Stimulated activated CD4-positive, alpha-beta T cell treated with anti-CD3 and anti-CD28 coated beads, Interleukin-2, amount 100 ng/mL, for 4 hours (primary cell): ENCODE results near the gene PRR15.
"Not testable (repeated sequence)": the region's sequence is repeated elsewhere in the genome, so short reads cannot be mapped to it uniquely, and the experiment has no call there.

Experiments
- DNase-seq: peaks from one replicate; pipeline ENCODE4 v3.0.0-alpha.2; 2020; ENCODE audit warnings: low read depth

The PRR15 gene, protein sequence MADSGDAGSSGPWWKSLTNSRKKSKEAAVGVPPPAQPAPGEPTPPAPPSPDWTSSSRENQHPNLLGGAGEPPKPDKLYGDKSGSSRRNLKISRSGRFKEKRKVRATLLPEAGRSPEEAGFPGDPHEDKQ

DNA sequence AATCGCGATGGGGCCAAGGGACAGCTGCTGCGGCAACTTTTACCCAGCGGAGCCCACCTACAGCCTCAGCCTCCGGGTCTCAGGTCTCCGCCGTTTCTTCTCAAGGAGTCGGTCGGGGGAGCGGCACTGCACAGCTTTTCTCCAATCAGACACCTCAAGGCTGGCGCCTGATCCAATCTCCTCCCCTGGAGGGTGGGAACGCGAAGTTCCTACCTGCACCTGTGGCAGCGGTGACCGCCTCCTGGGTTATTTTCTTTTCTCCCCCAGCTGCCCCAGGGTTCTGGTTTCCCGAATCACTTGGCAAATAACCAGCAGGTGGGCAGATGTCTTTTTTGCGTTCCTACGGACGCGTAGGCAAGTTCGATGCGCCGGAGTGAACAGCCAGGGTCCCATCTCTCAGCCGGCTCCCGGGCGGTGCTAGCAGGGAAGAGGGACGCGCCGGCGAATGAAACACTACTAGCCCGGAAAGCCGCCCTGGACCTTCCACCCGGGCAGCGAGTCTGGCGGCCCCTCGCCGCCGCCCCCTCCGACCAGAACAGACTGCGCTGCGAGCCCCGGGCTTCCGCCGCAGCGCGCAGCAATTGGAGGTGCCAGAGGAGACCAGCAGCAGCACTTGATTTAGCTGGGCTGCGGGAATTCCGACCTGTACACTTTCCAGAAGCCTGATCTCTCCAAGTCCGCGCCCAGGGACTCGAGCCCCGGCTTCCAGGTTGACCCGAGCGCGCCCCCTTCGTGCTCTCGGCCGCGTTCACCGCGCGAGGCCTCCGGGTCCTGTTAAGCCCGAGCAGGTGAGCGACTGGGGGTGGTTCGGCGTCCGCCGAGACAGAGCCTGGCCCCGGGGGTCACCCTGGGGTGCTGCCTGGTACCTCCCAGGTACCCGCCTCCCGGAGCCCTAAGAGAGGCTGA lies at the start of gene PRR15:
Gene PRR15 (plus strand): TSS at position 246 of the 906 bp plus-strand sequence. CDS start 2,495 bp downstream, outside the sequence.
- DNase-seq: no peak

DNA sequence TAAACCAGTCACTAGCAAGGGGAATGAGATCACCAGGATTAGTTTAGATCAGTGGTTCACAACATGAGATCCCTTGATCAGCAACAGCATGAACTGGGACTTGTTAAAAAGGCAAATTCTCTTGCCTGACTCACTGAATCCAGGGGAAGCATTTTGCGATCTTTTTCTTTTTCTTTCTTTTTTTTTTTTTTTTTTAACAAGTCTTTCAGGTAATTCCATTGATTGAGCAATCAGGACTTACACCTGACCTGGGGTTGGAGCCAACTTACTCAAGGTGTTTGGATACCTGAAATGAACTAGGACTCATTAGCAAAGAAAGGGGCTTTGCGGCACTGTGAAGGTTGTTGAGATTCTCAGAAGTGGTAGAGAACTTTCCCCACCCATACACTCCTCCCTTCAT lies 47.1 kb upstream of the PRR15 start:
- no peak for DNase-seq

DNA sequence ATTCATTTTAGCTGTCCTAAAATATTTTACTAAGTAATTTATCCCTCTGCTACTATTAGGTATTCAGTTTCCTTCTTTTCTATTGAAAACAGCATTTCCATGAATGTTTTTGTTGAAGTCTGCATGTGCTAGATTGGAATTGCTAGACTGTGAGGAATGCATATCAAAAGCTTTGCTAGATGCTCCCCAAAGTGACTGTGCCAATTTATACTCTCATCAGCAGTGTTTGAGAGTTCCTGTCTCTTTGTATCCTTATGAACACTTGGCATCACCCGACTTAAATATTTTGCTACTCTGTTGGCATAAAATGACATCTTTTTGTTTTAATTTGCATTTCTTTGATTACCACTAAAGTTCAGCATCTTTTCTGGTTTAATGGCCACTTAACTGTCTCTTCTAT lies 45.0 kb upstream of the PRR15 start:
- no peak for DNase-seq

DNA sequence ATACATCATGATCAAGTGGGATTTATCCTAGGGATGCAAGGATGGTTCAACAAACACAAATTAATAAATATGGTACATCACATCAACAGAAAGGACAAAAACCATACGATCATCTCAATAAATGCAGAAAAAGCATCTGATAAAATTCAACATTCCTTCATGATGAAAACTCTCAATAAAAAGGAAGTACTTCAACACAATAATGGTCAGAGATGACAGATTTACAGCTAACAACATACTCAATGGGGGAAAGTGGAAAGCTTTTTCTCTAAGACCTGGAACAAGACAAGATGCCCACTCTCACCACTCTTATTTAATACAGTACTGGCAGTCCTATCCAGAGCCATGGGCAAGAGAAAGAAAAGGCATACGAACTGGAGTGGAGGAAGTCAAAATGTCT lies 39.9 kb upstream of the PRR15 start:
- no peak for DNase-seq

DNA sequence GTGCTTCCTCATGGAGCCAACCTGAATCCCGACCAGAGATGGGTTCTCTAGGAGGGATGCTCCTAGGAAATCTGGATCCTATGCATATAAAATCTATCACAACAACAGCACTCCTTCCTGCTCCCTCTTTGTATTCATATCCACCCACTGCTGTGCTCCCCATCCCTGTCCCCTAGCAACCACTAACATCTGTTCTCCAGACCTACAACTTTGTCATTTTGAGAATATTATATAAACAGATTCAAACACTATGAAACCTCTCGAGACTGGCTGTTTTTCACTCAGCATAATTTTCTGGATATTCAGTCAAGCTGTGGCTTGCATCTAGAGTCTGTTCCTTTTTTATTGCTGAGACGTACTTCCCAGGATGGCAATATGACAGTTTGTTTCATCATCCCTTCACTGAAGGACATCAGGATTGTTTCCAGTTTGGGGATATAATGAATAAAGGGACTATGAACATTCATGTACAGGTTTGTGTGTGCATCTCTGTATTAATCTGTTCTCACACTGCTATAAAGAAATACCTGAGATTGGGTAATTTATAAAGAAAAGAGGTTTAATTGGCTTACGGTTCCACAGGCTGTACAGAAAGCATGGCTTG lies 36.0 kb upstream of the PRR15 start:
- DNase-seq: no peak

DNA sequence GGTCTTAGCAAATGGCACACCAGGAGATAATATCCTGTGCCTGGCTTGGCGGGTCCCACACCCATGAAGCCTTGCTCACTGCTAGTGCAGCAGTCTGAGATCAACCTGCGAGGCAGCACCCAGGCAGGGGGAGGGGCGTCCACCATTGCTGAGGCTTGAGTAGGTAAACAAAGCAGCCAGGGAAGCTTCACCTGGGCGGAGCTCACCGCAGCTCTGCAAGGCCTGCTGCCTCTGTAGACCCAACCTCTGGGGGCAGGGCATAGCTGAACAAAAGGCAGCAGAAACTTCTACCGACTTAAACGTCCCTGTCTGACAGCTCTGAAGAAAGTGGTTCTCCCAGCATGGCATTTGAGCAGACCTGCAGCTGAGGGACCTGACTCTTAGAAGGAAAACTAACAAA lies 35.1 kb upstream of the PRR15 start:
- DNase-seq: not testable (repeated sequence)

DNA sequence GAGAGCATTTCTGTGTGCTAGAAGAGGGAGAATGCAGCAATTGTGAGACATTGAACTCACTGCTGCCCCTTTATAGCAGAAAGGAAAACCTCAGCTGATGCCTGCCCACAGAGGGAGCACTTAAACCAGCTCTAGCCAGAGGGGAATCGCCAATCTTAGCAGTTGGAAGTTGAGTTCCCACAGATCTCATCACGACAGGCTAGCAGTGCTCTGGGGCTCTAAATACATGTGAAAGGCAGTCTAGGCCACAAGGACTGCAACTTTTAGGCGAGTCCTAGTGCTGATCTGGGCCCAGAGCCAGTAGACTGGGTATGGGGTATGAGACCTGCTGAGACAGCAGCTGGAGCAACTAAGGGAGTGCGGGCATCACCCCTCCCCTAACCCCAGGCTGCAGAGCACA lies 25.2 kb upstream of the PRR15 start:
- DNase-seq: no peak

DNA sequence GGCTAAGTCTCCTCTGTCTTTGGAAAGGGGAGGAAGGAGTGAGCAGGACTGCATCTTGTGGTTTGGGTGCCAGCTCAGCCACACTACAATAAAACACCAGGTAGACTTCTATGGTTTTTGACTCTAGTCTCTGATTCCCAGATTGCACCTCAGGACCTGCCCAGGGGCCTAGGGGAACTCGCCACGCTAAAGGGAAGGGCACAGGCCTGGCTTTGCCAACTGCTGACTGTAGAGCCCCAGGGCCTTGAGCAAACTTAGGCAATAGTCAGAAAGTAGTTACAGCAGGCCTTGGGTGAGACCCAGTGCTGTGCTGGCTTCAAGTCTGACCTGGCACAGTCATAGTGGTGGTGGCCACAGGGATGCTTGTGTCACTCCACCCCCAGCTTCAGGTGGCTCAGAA lies 24.2 kb upstream of the PRR15 start:
- no peak for DNase-seq

DNA sequence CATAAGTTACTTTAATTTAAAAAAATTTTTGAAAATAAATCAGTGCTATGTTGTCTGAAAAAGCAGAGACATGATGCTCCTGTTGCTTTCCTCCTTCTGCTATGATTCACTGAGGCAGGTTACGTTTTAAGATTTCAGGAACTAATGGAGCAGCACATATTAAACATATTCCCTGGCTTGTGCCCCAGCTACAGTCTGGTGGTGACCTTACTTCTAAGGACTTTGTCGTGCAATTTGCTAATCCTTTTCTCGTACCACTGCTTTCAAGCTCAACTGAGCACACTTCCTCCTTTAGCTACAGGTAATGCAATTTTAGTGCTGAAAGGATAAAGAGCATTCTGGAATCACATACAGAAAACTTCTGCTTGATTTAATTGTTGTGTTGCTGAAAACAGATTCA lies 16.2 kb upstream of the PRR15 start:
- no peak for DNase-seq

DNA sequence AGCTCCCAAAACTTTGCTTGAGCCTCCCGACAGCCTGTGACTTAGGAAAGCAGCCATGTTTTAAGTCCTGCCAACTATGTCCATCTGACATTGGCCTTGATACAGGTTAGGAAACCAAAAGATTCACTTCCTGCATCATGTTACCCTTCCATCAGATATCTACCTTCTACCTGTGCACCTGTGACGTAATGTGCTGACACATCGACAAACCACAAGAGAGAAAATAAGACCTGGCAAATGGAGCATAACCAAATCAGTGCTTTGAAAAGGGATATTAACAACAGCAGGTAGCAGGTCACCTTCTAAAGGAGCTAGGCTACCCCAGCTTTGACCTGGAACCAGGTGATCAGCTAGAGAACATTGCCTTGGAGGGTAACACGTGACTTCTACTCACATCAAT lies 14.8 kb upstream of the PRR15 start:
- no peak for DNase-seq

DNA sequence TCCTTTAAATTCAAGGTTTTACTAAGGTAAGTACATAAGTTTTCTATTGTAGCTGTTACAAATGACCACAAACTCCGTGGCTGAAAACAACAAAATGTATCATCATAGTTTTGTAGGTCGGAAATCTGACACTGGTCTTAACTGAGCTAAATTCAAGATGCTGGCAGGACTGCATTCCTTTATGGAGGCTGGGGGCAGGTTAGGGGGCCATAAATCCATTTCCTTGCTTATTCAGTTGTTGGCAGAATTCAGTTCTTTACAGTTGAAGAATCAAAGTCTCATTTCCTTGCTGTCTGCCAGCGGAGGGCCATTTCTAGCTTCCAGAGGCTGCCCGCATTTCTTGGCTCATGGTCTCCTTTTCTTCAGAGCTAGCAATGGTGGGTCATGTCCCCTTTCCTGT lies 11.2 kb upstream of the PRR15 start:
- no peak for DNase-seq

DNA sequence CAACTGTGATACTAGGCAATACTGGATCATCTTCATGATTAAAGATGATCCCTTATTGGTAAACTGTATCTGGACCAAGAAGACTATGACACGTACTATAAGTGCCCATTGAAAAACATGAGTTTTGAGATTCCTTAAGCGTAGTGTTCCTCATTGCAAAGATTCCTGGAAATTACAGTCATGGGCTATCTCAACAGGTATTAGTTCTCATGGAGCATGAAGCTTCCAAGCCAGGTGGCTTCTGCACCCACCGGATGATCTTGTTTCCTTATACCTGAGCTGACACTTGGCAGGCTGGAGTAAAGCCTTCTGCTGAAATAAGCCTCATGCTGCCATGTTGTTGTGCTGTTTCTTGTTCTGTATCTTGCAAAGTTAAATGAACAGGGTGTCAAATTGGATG lies 8.6 kb upstream of the PRR15 start:
- DNase-seq: no peak

DNA sequence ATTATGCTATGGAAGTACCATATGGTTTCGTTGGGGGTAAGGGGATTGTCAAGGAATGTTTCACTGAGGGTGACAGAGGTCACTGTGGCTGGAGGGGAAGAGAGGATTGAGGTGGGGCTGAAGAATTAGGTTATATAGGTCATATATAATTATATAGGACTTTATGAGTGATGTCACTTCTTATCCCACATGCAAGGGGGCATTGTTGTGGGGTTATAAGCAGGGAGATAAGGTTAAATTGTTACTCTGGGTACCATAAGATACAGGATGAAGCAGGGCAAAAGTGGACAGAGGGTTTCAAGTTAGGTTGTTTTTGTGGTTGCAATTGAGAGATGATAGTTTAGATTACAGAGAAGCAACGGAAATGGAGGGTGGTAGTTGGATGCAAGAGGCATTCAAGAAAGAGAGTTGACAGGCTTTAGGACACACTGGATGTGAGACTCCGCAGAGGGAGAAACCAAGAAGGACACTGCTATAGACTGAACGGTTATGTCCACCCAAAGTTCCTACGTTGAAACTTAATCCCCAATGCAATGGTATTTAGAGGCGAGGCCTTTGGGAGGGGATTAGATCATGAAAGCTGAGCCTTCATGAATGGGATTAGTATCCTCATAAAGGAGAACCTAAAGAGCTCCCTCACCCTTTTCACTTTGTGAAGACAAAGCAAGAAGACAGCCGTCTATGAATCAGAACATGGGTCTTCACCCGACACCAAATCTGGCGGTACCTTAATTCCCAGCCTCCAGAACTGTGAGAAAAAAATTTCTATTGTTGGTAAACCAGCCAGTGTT lies 7.0 kb upstream of the PRR15 start:
- no peak for DNase-seq

DNA sequence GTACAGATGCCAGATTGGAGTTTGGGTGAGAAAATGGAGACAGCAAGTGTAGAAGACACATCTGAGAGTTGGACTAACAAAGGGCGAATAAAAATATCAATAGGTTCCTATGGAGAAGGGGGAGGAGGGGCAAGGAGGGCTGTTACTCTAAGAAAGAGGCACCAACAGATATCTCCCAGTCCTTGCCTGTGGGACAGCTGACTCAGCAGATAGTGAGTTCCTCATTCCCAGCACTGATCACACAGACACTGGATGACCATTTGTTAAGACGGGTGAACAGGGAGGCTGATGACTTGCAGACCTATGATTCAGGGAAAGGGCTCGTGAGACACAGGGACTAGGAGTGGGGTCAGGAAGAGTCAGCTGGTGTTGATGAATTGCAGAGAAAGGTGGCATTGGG lies 5.7 kb upstream of the PRR15 start:
- DNase-seq: no peak

DNA sequence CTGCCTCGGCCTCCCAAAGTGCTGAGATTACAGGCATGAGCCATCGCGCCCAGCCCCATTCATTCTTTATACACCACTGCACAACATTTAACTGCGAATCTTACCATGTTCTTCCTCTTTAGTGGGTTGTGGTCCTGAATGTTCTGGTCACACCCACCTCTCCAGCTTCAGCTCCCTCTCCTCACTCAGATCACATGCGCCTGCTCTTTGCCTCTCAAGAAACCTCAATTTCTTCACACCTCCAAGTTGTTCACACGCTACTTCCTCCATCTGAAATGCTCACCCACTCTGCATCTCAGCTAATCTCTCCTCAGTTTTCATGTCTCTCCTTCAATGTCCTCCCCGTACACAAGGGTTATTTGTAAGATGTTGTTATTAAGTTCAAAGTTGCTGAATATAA lies 2.4 kb upstream of the PRR15 start:
- no peak for DNase-seq

DNA sequence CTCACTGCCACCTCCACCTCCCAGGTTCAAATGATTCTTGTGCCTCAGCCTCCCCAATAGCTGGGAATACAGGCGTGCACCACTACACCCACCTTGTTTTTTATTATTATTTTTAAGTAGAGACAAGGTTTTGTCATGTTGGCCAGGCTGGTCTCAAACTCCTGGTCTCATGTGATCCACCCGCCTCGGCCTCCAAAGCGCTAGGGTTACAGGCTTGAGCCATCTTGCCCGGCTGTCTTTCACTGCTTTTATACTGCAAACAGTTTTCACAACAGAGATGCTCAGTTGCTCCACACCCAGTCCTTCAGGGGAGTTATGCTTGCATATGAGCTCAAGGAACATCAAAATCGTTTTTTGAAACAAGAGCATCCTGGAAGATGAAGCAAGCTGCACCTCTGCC lies 1.3 kb upstream of the PRR15 start:
- no peak for DNase-seq

DNA sequence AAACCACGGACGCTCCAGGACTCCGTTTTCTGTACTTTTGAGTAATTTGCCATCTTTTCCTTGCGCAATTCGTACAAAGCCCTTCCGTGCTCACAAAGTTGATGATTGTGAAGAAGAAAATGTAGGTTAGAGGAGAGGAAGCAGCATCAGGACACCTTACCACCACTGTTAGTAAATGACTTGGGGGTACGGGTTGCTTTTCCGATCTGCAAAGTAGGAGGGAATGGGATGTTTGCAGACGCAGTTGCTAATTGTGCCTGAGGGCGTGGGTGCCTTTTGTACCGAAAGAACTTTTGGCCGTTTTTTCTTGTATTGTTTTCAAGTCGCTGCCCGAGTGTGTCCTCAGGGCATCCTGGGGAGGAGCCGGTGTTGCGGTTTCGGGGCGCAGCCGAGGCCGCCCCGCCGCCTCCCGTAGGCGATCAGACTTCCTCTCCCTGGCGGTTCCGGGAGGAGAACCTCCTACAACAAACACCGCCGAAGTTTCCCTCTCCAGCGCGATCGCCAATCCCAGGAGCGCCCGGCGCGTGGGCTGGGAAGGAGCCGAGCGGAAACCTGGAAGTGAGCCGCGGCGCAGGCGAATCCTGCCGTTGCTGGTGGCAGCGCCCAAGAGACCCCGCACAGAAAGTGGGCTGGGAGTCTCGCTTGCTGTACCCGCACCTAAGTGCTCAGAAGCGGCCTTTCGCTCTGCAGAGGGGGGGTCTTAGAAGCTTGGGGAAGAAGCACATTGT lies 1.0 kb downstream of the PRR15 start:
- no peak for DNase-seq

DNA sequence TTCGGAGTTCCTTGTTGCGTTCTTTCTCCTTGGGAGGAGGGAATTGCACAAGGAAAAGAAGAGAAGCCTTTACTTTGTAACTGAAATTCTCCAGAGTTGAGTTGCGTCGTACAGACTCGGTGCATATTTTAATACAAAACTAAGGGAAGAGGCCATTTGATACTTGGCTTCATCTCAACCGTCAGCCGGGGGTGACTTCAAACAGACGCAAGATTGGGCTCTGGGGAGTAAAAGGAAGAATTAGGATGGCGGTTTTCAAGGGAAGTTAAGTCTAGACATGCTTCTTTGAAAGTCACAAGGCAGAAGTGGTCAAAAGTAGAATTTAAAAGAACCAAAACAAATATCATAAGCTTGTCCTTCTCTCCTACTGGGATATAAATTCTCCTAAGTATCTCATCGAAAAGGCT lies 1.6 kb downstream of the PRR15 start:
- DNase-seq: no peak

DNA sequence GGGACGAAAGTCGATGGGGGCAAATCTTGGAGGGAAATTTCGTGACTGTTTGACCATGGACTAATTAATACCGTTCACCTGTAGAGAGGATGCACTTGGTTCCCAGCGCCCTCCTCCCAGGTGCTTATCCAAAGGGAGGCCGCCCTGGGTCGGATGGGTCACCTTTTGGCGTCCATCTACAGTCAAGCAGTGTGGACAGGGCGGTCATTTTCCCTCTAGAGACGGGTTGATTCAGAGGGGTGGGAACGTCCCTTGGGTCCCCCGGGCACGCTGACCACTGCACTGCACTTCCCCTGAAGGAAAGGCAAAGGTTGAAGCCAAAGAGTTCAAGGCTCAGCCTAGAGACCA lies 2.0 kb downstream of the PRR15 start:
- DNase-seq: no peak

DNA sequence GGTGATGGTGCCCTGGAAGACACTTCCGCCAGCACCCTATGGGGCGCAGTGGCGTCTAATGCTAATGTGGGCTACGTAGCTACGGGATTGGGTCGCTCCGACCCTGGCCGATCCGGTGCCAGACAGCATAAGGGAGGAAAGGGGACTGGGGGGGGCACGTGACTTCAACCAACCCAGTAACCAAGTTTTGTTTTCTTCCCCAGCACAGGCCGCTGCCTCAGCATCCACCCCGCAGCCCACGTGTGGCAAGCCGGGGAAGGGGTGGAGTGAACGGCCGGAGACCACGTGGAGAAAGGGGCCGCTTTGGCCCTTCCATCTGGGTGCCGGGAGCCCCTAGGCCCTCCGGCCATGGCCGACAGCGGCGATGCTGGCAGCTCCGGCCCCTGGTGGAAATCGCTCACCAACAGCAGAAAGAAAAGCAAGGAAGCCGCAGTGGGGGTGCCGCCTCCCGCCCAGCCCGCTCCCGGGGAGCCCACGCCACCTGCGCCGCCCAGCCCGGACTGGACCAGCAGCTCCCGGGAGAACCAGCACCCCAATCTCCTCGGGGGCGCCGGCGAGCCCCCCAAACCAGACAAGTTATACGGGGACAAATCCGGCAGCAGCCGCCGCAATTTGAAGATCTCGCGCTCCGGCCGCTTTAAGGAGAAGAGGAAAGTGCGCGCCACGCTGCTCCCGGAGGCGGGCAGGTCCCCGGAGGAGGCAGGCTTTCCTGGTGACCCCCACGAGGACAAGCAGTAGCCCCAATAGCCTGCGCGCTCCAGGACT lies 2.5 kb downstream of the PRR15 start:
- no peak for DNase-seq

DNA sequence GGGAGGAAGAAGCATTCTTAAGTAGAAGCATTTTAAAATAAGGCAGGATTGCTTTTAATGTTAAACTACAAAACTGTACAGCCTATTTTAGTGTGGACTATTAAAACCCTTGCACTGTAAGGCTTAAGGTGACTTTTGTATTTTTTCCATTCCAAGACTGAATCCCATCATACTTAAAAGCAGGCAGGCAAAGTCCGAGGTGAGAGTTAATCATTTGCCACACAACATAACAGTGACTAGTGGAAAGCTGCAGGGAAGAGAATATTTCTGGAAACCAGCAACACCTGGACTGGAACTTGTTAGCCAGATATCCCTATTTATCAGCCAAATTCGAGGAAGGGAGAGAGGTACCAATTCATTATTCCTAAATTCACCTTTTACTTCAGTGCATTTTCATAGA lies 3.5 kb downstream of the PRR15 start:
- DNase-seq: no peak
